GM19463 (cell line): ENCODE results near the gene C1QTNF12.

Experiments used
- ATAC-seq: cut with Tn5 transposase; IDR thresholded peaks from one replicate; pipeline ENCODE4 v1.9.1; 2021; ENCODE audit warnings: mild to moderate bottlenecking, moderate library complexity; ENCODE audit not compliant: unreplicated experiment

Gene C1QTNF12

GRCh38 chr1:1246577-1247340 is at the start of gene C1QTNF12:
Gene C1QTNF12, minus strand, starts transcription at chr1:1246722. Its CDS starts 32 bp downstream, at chr1:1246690.
- ATAC-seq: no peak

GRCh38 chr1:1295154-1295923 is 48.8 kb upstream of the C1QTNF12 start:
- no peak for ATAC-seq

- no peak for ATAC-seq
Measured at GRCh38 chr1:1294250-1294890, 47.8 kb upstream of the C1QTNF12 start.

GRCh38 chr1:1293263-1294249 is 47.0 kb upstream of the C1QTNF12 start:
- no peak for ATAC-seq

GRCh38 chr1:1292851-1293250 is 46.3 kb upstream of the C1QTNF12 start:
- ATAC-seq: no peak

- ATAC-seq: no peak
Measured at GRCh38 chr1:1292442-1292779, 45.9 kb upstream of the C1QTNF12 start.

GRCh38 chr1:1291548-1292441 is 45.3 kb upstream of the C1QTNF12 start:
- no peak for ATAC-seq

- no peak for ATAC-seq
Measured at GRCh38 chr1:1291023-1291528, 44.6 kb upstream of the C1QTNF12 start.

- no peak for ATAC-seq
Measured at GRCh38 chr1:1290238-1290731, 43.8 kb upstream of the C1QTNF12 start.

GRCh38 chr1:1287288-1288110 is 41.0 kb upstream of the C1QTNF12 start:
- ATAC-seq: no peak

GRCh38 chr1:1286313-1287261 is 40.1 kb upstream of the C1QTNF12 start:
- no peak for ATAC-seq

GRCh38 chr1:1285611-1286311 is 39.2 kb upstream of the C1QTNF12 start:
- ATAC-seq: no peak

- no peak for ATAC-seq
Measured at GRCh38 chr1:1285102-1285571, 38.6 kb upstream of the C1QTNF12 start.

- ATAC-seq: no peak
Measured at GRCh38 chr1:1284221-1285101, 37.9 kb upstream of the C1QTNF12 start.

- ATAC-seq: no peak
Measured at GRCh38 chr1:1283821-1284220, 37.3 kb upstream of the C1QTNF12 start.

GRCh38 chr1:1282998-1283397 is 36.5 kb upstream of the C1QTNF12 start:
- ATAC-seq: no peak
